H1 (cell line): Measurements from ENCODE around the gene ADGRD2. TPM values are rescaled to one million over a fixed set of nuclear protein-coding genes. Genes with fewer than 3 reads are reported as not detected.

Experiments used
- CTCF ChIA-PET: fragments of 300-600 bp; sonication (Branson Sonifier 250); formaldehyde crosslinking; loops from one replicate; lab custom pipeline; 2021; ENCODE audit not compliant: partially characterized antibody; lab: Charles Lee
- POLR2A ChIA-PET: fragments of 300-600 bp; sonication (Branson Sonifier 250); formaldehyde crosslinking; loops from one replicate; lab custom pipeline; 2021; ENCODE audit warnings: inconsistent platforms; ENCODE audit not compliant: partially characterized antibody; lab: Charles Lee
- DNase-seq, 2 experiments: peaks; one replicate each; pipeline versions ENCODE4 v3.0.0 to v3.0.0-alpha.2; 2010 to 2022; ENCODE audit warnings: low spot score in 2 of 2, low read depth in 1 of 2, mixed read lengths in 1 of 2
- FAIRE-seq: peaks from 2 replicates; lab custom pipeline; 2011; peaks lifted over from hg19 to GRCh38; lab: Jason Lieb, UNC
- H2AFZ ChIP-seq: 2 replicates; pipeline ENCODE4 v1.8.1; 2012; ENCODE audit warnings: low read length, inconsistent platforms
- H2AK5ac ChIP-seq: 2 replicates; pipeline ENCODE4 v1.6.1; 2013; ENCODE audit warnings: low read depth, low read length
- H2BK120ac ChIP-seq: replicated peaks from 2 replicates; pipeline ENCODE3; 2013; ENCODE audit warnings: low read depth, low read length, inconsistent platforms
- H2BK12ac ChIP-seq: 2 replicates; pipeline ENCODE4 v1.6.1; 2013; ENCODE audit warnings: low read depth, low read length
- H2BK15ac ChIP-seq: 2 replicates; pipeline ENCODE4 v1.6.1; 2013; ENCODE audit warnings: low read length
- H2BK20ac ChIP-seq: 2 replicates; pipeline ENCODE4 v1.6.1; 2013; ENCODE audit warnings: low read length
- H2BK5ac ChIP-seq: 2 replicates; pipeline ENCODE4 v1.6.1; 2013; ENCODE audit warnings: low read depth, low read length
- H3K14ac ChIP-seq: 2 replicates; pipeline ENCODE4 v1.6.1; 2013; ENCODE audit warnings: inconsistent platforms; ENCODE audit not compliant: insufficient read length
- H3K18ac ChIP-seq: 2 replicates; pipeline ENCODE4 v1.6.1; 2013; ENCODE audit warnings: low read length; ENCODE audit errors: extremely low read depth
- H3K23ac ChIP-seq: 2 replicates; pipeline ENCODE4 v1.6.1; 2013; ENCODE audit warnings: inconsistent platforms; ENCODE audit not compliant: insufficient read length
- H3K23me2 ChIP-seq: 2 replicates; pipeline ENCODE4 v1.6.1; 2013; ENCODE audit warnings: low read depth, low read length
- H3K27ac ChIP-seq: 2 replicates; pipeline ENCODE4 v1.6.1; 2011; ENCODE audit warnings: low read depth, low read length, inconsistent platforms
- H3K27me3 ChIP-seq, 4 experiments: replicated peaks in 1 of 4; 1 replicate in 1 of 4; 2 replicates in 3 of 4; pipeline versions ENCODE4 v1.6.1 to v1.8.1; 2011 to 2013; ENCODE audit warnings: low read length in 3 of 4, mild to moderate bottlenecking in 3 of 4, inconsistent platforms in 2 of 4, mixed read lengths in 2 of 4, moderate library complexity in 1 of 4; ENCODE audit not compliant: control insufficient read depth in 3 of 4, insufficient read depth in 3 of 4; ENCODE audit errors: extremely low read depth in 1 of 4
- H3K36me3 ChIP-seq, 4 experiments: 2 replicates each; pipeline versions ENCODE4 v1.6.1 to v1.8.1; 2011 to 2013; ENCODE audit warnings: mild to moderate bottlenecking in 4 of 4, low read length in 3 of 4, moderate library complexity in 2 of 4, control low read depth in 1 of 4, inconsistent platforms in 1 of 4; ENCODE audit not compliant: insufficient read depth in 4 of 4, control insufficient read depth in 2 of 4
- H3K4ac ChIP-seq: replicated peaks from 2 replicates; pipeline ENCODE3; 2013; ENCODE audit warnings: low read length, low read depth, mixed read lengths, inconsistent platforms; ENCODE audit not compliant: insufficient read length
- H3K4me1 ChIP-seq, 4 experiments: replicated peaks in 1 of 4; 1 replicate in 1 of 4; 2 replicates in 3 of 4; pipeline versions ENCODE4 v1.6.1 to v1.8.1; 2011 to 2013; ENCODE audit warnings: low read length in 3 of 4, inconsistent platforms in 2 of 4, mixed read lengths in 1 of 4; ENCODE audit not compliant: insufficient read depth in 4 of 4, control insufficient read depth in 3 of 4
- H3K4me2 ChIP-seq, 2 experiments: 2 replicates each; pipeline versions ENCODE4 v1.6.1 to v1.8.1; 2011 to 2013; ENCODE audit warnings: low read depth in 2 of 2, low read length in 2 of 2, control low read depth in 1 of 2, inconsistent platforms in 1 of 2, mild to moderate bottlenecking in 1 of 2; ENCODE audit not compliant: insufficient read depth in 1 of 2
- H3K4me3 ChIP-seq, 4 experiments: fragments of 200-600, 300-600 bp in 1 of 4; sonication (generic), shearing (Covaris generic), sonication (Bioruptor Twin) in 1 of 4; 2 replicates each; pipeline versions ENCODE4 v1.5.1 to v1.8.1; 2011 to 2016; ENCODE audit warnings: low read length in 4 of 4, low read depth in 3 of 4, control low read depth in 2 of 4, inconsistent platforms in 2 of 4, mild to moderate bottlenecking in 2 of 4, mixed read lengths in 1 of 4, moderate library complexity in 1 of 4; ENCODE audit not compliant: insufficient read depth in 2 of 4; ENCODE audit errors: extremely low read depth in 1 of 4
- H3K56ac ChIP-seq: replicated peaks from 2 replicates; pipeline ENCODE3; 2013; ENCODE audit warnings: low read depth, mild to moderate bottlenecking, mixed read lengths, low read length, inconsistent platforms; ENCODE audit not compliant: insufficient read length
- H3K79me1 ChIP-seq: 2 replicates; pipeline ENCODE4 v1.6.1; 2013; ENCODE audit warnings: low read depth, low read length, control low read depth
- H3K79me2 ChIP-seq, 2 experiments: 2 replicates each; pipeline versions ENCODE4 v1.6.1 to v1.8.1; 2012 to 2013; ENCODE audit warnings: low read length in 2 of 2, mild to moderate bottlenecking in 2 of 2, inconsistent platforms in 1 of 2; ENCODE audit not compliant: insufficient read depth in 2 of 2, control insufficient read depth in 1 of 2
- H3K9ac ChIP-seq, 4 experiments: replicated peaks in 1 of 4; 1 replicate in 1 of 4; 2 replicates in 3 of 4; pipeline versions ENCODE4 v1.6.1 to v1.8.1; 2011 to 2013; ENCODE audit warnings: low read depth in 3 of 4, low read length in 3 of 4, control low read depth in 2 of 4, mild to moderate bottlenecking in 2 of 4, moderate library complexity in 2 of 4, inconsistent platforms in 1 of 4; ENCODE audit errors: extremely low read depth in 1 of 4
- H3K9me3 ChIP-seq, 2 experiments: 2 replicates each; pipeline versions ENCODE4 v1.6.1 to v1.8.1; 2012 to 2013; ENCODE audit warnings: mild to moderate bottlenecking in 2 of 2, moderate library complexity in 2 of 2, control low read depth in 1 of 2, inconsistent platforms in 1 of 2, low read depth in 1 of 2, low read length in 1 of 2, mixed read lengths in 1 of 2; ENCODE audit not compliant: insufficient read depth in 2 of 2
- H4K20me1 ChIP-seq, 2 experiments: replicated peaks in 1 of 2; 2 replicates each; pipeline versions ENCODE3 to v1.8.1; 2011 to 2013; ENCODE audit warnings: inconsistent platforms in 2 of 2, low read length in 2 of 2, mild to moderate bottlenecking in 1 of 2; ENCODE audit not compliant: insufficient read depth in 2 of 2, control insufficient read depth in 1 of 2
- H4K5ac ChIP-seq: 2 replicates; pipeline ENCODE4 v1.6.1; 2013; ENCODE audit warnings: low read length, low read depth, mixed read lengths, inconsistent platforms; ENCODE audit not compliant: insufficient read length
- H4K8ac ChIP-seq: 2 replicates; pipeline ENCODE4 v1.8.0; 2013; ENCODE audit warnings: mild to moderate bottlenecking, moderate library complexity, low read length, inconsistent platforms; ENCODE audit not compliant: insufficient read depth; ENCODE audit errors: extremely low read depth
- H4K91ac ChIP-seq: replicated peaks from 2 replicates; pipeline ENCODE3; 2013; ENCODE audit warnings: low read length, mixed read lengths, inconsistent platforms; ENCODE audit not compliant: insufficient read length
- ASH2L ChIP-seq: fragments of 200-600, 300-600 bp; sonication (generic); IDR thresholded peaks from one replicate; pipeline ENCODE4 v1.7.1; 2017; ENCODE audit warnings: low read length
- ATF3 ChIP-seq: IDR thresholded peaks from 2 replicates; pipeline ENCODE4 v1.6.1; 2011; ENCODE audit warnings: low read depth, mild to moderate bottlenecking, low read length; ENCODE audit not compliant: insufficient read depth
- BACH1 ChIP-seq: IDR thresholded peaks from 2 replicates; pipeline ENCODE4 v1.6.1; 2012; ENCODE audit warnings: low read length, improper control_type of control experiment
- CBX8 ChIP-seq: fragments of 300-800, 300-1000 bp; sonication (generic); IDR thresholded peaks from 2 replicates; pipeline ENCODE4 v1.7.1; 2016; ENCODE audit warnings: low read depth, low read length, borderline replicate concordance
- CTBP2 ChIP-seq: IDR thresholded peaks from 2 replicates; pipeline ENCODE4 v1.7.0; 2011; ENCODE audit warnings: borderline replicate concordance, mild to moderate bottlenecking, moderate library complexity, mixed read lengths, low read length; ENCODE audit not compliant: insufficient read depth, insufficient read length
- FOSL1 ChIP-seq: IDR thresholded peaks from 2 replicates; pipeline ENCODE4 v1.6.1; 2011; ENCODE audit warnings: mild to moderate bottlenecking, low read depth, low read length, moderate library complexity; ENCODE audit not compliant: insufficient read depth
- HDAC2 ChIP-seq, 2 experiments: fragments of 300-600 bp in 1 of 2; sonication (generic) in 1 of 2; IDR thresholded peaks; 2 replicates each; pipeline ENCODE4 v1.6.1; 2011 to 2012; ENCODE audit warnings: low read depth in 2 of 2, low read length in 2 of 2, mild to moderate bottlenecking in 2 of 2, moderate library complexity in 2 of 2, borderline replicate concordance in 1 of 2, inconsistent platforms in 1 of 2
- POLR2A ChIP-seq, 2 experiments: IDR thresholded peaks; 1 replicate in 1 of 2; 2 replicates in 1 of 2; pipeline ENCODE4 v1.6.1; 2011; ENCODE audit warnings: low read depth in 2 of 2, low read length in 2 of 2, mild to moderate bottlenecking in 2 of 2; ENCODE audit errors: control extremely low read depth in 1 of 2
- RXRA ChIP-seq: IDR thresholded peaks from 2 replicates; pipeline ENCODE4 v1.6.1; 2011; ENCODE audit warnings: low read depth, mild to moderate bottlenecking, low read length, moderate library complexity; ENCODE audit not compliant: insufficient read depth
- SP2 ChIP-seq: IDR thresholded peaks from 2 replicates; pipeline ENCODE4 v1.6.1; 2012; ENCODE audit warnings: mild to moderate bottlenecking, low read length, inconsistent platforms
- SRF ChIP-seq: IDR thresholded peaks from 2 replicates; pipeline ENCODE4 v1.6.1; 2011; ENCODE audit warnings: mild to moderate bottlenecking, low read depth, low read length, moderate library complexity
- YY1 ChIP-seq: IDR thresholded peaks from 2 replicates; pipeline ENCODE4 v1.6.1; 2011; ENCODE audit warnings: low read depth, mild to moderate bottlenecking, low read length
- WGBS, 2 experiments: shearing (Covaris generic) in 1 of 2; methylation state at CpG; one replicate each; pipeline versions ENCODE4 v1.1.6 to v1.1.7; 2013 to 2015; ENCODE audit warnings: low lambda C conversion rate in 2 of 2, mixed read lengths in 2 of 2, inconsistent platforms in 1 of 2, low coverage in 1 of 2, missing lambda C conversion rate in 1 of 2; ENCODE audit not compliant: insufficient replicate concordance in 2 of 2, insufficient coverage in 1 of 2, insufficient read length in 1 of 2; ENCODE audit errors: extremely low coverage in 1 of 2, missing lambda C conversion rate in 1 of 2; 5-methylcytosine and 5-hydroxymethylcytosine counted together
- polyA plus RNA-seq, 7 experiments: library from polyadenylated mRNA; depleted of rRNA in 3 of 7; stranded (reverse) in 5 of 7; unstranded in 2 of 7; fragments of >200 nt in 5 of 7; fragments of 200-250 nt in 2 of 7; gene quantifications; 1 replicate in 5 of 7; 2 replicates in 1 of 7; 4 replicates in 1 of 7; pipeline versions ENCODE4 v1.2.1 to v1.2.3, GENCODE V29; 2011 to 2013; ENCODE audit warnings: missing spikeins in 2 of 7, mixed read lengths in 2 of 7
- total RNA-seq: library from RNA; stranded (reverse); fragmentation: NEBNext Ultra II Directional; extraction: Animal tissue kit (Norgen Biotek cat#: 25700); gene quantifications from 2 replicates; pipeline ENCODE4 v1.2.1, GENCODE V29; 2021

ADGRD2 gene
- total and polyA plus RNA-seq, 2 of the 8 experiments (the other 6 are each of a cell fraction or from before 2014, with no cell fraction given) = 0.41 to 1.4 TPM

DNA sequence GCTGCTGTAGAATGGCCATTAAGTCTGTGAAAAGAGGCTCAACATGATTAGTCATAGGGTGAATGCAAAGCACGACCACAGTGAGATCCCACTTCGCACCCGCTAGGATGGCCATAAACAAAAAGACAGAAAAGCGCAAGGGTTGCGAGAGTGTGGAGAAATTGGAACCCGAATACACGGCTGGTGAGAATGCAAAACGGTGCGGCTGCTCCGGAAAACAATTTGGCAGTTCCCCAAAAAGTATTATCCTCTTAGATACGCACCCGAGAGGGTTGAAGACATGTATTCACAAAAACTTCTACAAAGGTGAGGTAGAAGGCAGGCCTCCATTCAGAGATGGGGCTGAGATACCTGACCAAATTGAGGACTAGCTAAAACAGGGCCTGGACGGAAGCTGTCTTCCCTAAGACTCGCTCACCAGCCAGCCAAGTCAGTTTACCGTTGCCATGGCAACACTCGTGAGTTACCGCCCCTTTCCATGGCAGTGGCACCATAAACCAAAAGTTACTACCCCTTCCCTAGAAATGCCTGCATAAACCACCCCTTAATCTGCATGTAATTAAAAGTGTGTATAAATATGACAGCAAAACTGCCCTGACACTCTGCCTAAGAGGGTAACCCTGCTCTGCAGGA is 34.3 kb upstream of the ADGRD2 start:
- no peaks in the 10 kb centered on the region for H3K9me3 ChIP-seq
- peaks cover 12 to 29% (median 22%) of the 10 kb centered on the region in 4 experiments; a peak in 7 of 8 replicates for H3K36me3 ChIP-seq
- H3K56ac ChIP-seq = no peak overlapping the region
- H3K18ac ChIP-seq = no peak overlapping the region
- no peaks in the 10 kb centered on the region; the same call in 1 of the 2 replicates for H3K79me1 ChIP-seq
- H3K4me2 ChIP-seq = no peak overlapping the region; a peak in 1 of 4 replicates
- H4K8ac ChIP-seq = no peak overlapping the region
- no peak overlapping the region for H3K23ac ChIP-seq
- H4K20me1 ChIP-seq = no peaks in the 10 kb centered on the region
- H3K79me2 ChIP-seq = peaks cover 0 to 14% of the 10 kb centered on the region in 2 experiments; a peak in 3 of 4 replicates
- no peak overlapping the region for H2AK5ac ChIP-seq
- H2BK5ac ChIP-seq = no peak overlapping the region
- CTCF ChIA-PET = interaction anchor here (0.6 to 19.9 kb wide), 11 partner anchors 10 to 439 kb away, joined by 3 to 330 read pairs (median 3); no protein-coding TSS in a partner anchor
- POLR2A ChIA-PET = interaction anchor here (0.9 kb wide), 1 partner anchor 14 kb away, joined by 3 read pairs; no protein-coding TSS in a partner anchor
- H2BK20ac ChIP-seq = no peak overlapping the region
- no peak overlapping the region for H3K4ac ChIP-seq
- H4K91ac ChIP-seq = no peak overlapping the region
- DNase-seq (no peak), FAIRE-seq (no peak)
- no peak overlapping the region for H2AFZ ChIP-seq
- no peak overlapping the region for H3K27ac ChIP-seq
- no peak overlapping the region for H2BK15ac ChIP-seq
- no peak overlapping the region for H2BK120ac ChIP-seq
- no peak overlapping the region for H4K5ac ChIP-seq
- H3K4me1 ChIP-seq = peaks cover 0 to 2% (median 2%) of the 10 kb centered on the region in 4 experiments; a peak in 6 of 7 replicates
- no peak overlapping the region for H3K14ac ChIP-seq
- H2BK12ac ChIP-seq = no peak overlapping the region
- H3K9ac ChIP-seq = no peak overlapping the region; a peak in 1 of 7 replicates
- H3K27me3 ChIP-seq = no peaks in the 10 kb centered on the region; a peak in 1 of 7 replicates
- peaks cover 2% of the 10 kb centered on the region; the same call in 1 of the 2 replicates for H3K23me2 ChIP-seq
- H3K4me3 ChIP-seq = no peak overlapping the region; a peak in 1 of 8 replicates
- WGBS, 2 experiments = 76% methylated on average over 17 of the region's 17 CpGs; no CpG with 5 or more reads in 1 of the 2 experiments
- no peak for TF ChIP-seq HDAC2 (IDR thresholded peaks at IDR 0.05; ENCODE audit: borderline replicate concordance in 1 of 2, low read depth in 2 of 2, low read length in 2 of 2)
- no peak for TF ChIP-seq RXRA
- no peak for TF ChIP-seq CTBP2
- no peak for TF ChIP-seq BACH1
- TF ChIP-seq YY1 = no peak
- no peak for TF ChIP-seq CBX8
- no peak for TF ChIP-seq POLR2A (IDR thresholded peaks at IDR 0.05; ENCODE audit: control extremely low read depth in 1 of 2, low read depth in 2 of 2, low read length in 2 of 2)
- TF ChIP-seq SRF = no peak
- no peak for TF ChIP-seq ASH2L
- TF ChIP-seq ATF3 = no peak
- TF ChIP-seq SP2 = no peak
- TF ChIP-seq FOSL1 = no peak
